SK-N-SH (cell line): ENCODE results near the gene ADRM1.

Experiments
- FOSL2 ChIP-seq: IDR thresholded peaks from 2 replicates; pipeline ENCODE4 v1.4.0; 2012; ENCODE audit warnings: low read depth, mild to moderate bottlenecking, moderate library complexity, borderline replicate concordance
- GATA2 ChIP-seq: sonication (generic); formaldehyde crosslinking; IDR thresholded peaks from 2 replicates; pipeline ENCODE4 v1.5.0; 2020; ENCODE audit warnings: mild to moderate bottlenecking, missing genetic modification reagents
- TAF1 ChIP-seq: IDR thresholded peaks from 2 replicates; pipeline ENCODE4 v1.6.1; 2012; ENCODE audit warnings: low read depth, mild to moderate bottlenecking, low read length, moderate library complexity, borderline replicate concordance
- USF2 ChIP-seq: fragments of 150-350 bp; IDR thresholded peaks from 2 replicates; pipeline ENCODE4 v1.6.1; 2017; ENCODE audit warnings: antibody characterized with exemption, low read length, low read depth, borderline replicate concordance
- YY1 ChIP-seq: IDR thresholded peaks from 2 replicates; pipeline ENCODE4 v1.4.0; 2012; ENCODE audit warnings: low read depth, mild to moderate bottlenecking
- TF ChIP-seq, protein P1 (sequence below): fragments of 200-600 bp; sonication (generic); IDR thresholded peaks from 2 replicates; pipeline ENCODE4 v1.6.1; 2017; ENCODE audit warnings: antibody characterized with exemption, mild to moderate bottlenecking, moderate library complexity
- TF ChIP-seq, protein P2 (sequence below): IDR thresholded peaks from 2 replicates; pipeline ENCODE4 v1.4.0; 2012; ENCODE audit warnings: low read depth
- TF ChIP-seq, protein P3 (sequence below): IDR thresholded peaks from 2 replicates; pipeline ENCODE4; 2012

DNA sequence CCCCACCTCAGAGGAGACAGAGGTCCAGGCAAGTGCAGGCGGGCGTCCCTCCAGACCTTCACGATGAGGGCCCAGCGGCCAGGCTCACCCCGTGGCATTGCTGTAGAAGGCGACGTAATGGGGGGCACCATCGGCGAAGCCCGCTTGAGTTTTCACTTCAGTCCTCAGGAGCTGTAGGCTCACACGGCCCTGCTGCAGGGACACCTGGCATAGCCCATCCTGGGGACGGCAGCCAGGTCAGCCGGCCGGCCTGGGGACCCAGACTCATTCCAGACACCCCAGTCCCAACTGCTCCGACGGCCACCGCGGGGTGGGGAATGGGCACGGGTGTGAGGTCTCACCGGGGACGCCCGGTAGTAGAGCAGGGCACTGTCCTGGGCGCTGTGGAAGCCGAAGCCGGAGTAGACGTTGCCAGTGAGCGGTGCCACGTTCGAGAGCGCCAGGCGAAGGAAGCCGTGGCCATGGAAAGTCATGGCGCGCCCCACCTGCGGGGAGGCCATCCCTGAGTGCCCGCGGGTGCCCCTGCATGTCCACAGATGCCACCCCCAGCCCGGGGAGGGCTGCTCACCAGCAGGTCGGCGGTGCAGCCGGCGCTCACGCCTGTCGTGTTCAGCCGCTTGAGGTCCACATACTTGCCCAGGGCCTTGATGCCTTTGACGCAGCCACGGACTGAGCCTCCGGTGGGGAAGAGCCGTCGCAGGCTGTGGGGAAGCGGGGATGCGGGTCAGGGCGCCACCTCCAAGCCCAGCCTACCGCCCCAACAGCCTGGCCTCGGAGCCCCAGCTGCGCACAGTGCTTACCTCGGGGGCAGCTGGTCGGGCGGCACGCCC, 9.2 kb downstream of the ADRM1 start:
- TF ChIP-seq, protein P1, sequence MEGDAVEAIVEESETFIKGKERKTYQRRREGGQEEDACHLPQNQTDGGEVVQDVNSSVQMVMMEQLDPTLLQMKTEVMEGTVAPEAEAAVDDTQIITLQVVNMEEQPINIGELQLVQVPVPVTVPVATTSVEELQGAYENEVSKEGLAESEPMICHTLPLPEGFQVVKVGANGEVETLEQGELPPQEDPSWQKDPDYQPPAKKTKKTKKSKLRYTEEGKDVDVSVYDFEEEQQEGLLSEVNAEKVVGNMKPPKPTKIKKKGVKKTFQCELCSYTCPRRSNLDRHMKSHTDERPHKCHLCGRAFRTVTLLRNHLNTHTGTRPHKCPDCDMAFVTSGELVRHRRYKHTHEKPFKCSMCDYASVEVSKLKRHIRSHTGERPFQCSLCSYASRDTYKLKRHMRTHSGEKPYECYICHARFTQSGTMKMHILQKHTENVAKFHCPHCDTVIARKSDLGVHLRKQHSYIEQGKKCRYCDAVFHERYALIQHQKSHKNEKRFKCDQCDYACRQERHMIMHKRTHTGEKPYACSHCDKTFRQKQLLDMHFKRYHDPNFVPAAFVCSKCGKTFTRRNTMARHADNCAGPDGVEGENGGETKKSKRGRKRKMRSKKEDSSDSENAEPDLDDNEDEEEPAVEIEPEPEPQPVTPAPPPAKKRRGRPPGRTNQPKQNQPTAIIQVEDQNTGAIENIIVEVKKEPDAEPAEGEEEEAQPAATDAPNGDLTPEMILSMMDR, result no peak
- TF ChIP-seq YY1 (no peak), FOSL2 (no peak), USF2 (no peak), GATA2 (CRISPR knock-in tag) (no peak), TAF1 (no peak)
- TF ChIP-seq, protein P2, sequence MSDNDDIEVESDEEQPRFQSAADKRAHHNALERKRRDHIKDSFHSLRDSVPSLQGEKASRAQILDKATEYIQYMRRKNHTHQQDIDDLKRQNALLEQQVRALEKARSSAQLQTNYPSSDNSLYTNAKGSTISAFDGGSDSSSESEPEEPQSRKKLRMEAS, result no peak
- TF ChIP-seq, protein P3, sequence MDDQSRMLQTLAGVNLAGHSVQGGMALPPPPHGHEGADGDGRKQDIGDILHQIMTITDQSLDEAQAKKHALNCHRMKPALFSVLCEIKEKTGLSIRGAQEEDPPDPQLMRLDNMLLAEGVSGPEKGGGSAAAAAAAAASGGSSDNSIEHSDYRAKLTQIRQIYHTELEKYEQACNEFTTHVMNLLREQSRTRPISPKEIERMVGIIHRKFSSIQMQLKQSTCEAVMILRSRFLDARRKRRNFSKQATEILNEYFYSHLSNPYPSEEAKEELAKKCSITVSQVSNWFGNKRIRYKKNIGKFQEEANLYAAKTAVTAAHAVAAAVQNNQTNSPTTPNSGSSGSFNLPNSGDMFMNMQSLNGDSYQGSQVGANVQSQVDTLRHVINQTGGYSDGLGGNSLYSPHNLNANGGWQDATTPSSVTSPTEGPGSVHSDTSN, result no peak
